Left ventricle myocardium inferior (tissue), 1 donor: ENCODE measurements around the gene ZNF467. TPM values are rescaled to one million over a fixed set of nuclear protein-coding genes. Genes with fewer than 3 reads are reported as not detected.

Source experiments
- DNase-seq: peaks from one replicate; pipeline ENCODE4 v3.0.0-alpha.2; 2020
- H3K27ac ChIP-seq: fragments of 200-600 bp; replicated peaks from 2 replicates; pipeline ENCODE4 v1.8.0; 2021
- H3K27me3 ChIP-seq: fragments of 200-600 bp; 2 replicates; pipeline ENCODE4 v1.8.0; 2021; ENCODE audit warnings: low read depth
- H3K36me3 ChIP-seq: fragments of 200-600 bp; 2 replicates; pipeline ENCODE4 v1.8.0; 2021
- H3K4me1 ChIP-seq: fragments of 200-600 bp; 2 replicates; pipeline ENCODE4 v1.8.0; 2021
- H3K4me3 ChIP-seq: fragments of 200-600 bp; 2 replicates; pipeline ENCODE4 v1.8.0; 2021; ENCODE audit warnings: mild to moderate bottlenecking, moderate library complexity
- H3K9me3 ChIP-seq: fragments of 200-600 bp; replicated peaks from 2 replicates; pipeline ENCODE4 v1.8.0; 2021
- intact Hi-C: fragments of 100-400 bp; cut with micrococcal nuclease; formaldehyde crosslinking; loops from one replicate; pipeline ENCODE4 v1.11.0; 2022
- total RNA-seq: library from RNA; stranded (reverse); fragmentation: NEBNext Ultra II Directional; extraction: Animal tissue kit (Norgen Biotek cat#: 25700); gene quantifications from one replicate; pipeline ENCODE4 v1.2.1, GENCODE V29; 2021
- TF ChIP-seq, protein P1 (sequence below): fragments of 200-600 bp; IDR thresholded peaks from 2 replicates; pipeline ENCODE4 v1.8.0; 2021; ENCODE audit warnings: antibody characterized with exemption, mild to moderate bottlenecking, borderline replicate concordance
- donor health status: DM: no; HTN: yes; CAD: no; lungs with severe emphysema.

The ZNF467 gene
- total RNA-seq, 1 donor from 2014 or later = 5.2 TPM

DNA sequence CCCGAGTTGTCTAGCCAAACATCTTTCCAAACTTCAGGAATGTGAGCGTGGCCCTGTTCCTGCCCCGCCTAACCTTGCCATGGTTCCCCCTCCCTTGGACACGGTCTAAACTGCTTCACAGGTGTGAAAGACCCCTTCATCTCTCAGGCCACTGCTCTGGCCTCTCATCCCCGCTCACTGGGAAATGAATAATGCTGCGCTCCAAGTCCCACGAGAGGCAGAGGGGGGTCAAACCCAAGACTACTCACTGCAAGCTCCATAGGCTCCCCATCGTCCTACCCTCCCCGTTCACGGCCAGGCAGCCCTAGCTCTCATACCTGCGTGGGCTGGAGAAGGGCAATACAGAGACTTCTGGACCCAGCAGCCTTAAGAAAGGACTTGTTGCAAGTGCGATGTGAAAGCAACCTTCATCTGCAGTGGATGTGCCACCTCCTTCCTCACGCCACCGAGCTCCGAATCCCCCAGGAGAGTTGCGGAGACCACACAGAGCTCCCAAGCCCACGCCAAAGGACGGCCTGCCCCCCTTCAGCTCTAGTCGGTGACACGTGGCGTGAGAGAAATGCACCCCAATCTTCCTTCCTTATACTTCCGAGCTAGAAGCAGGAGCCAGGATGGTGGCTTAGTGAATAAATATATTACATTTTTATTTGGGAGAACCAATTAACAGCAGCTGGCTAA, 9.7 kb downstream of the ZNF467 start:
- peaks cover 8% of the 10 kb centered on the region for H3K36me3 ChIP-seq
- no peak overlapping the region for H3K4me3 ChIP-seq
- peaks cover 17% of the 10 kb centered on the region for H3K4me1 ChIP-seq
- no peaks in the 10 kb centered on the region for H3K9me3 ChIP-seq
- no peak for DNase-seq
- H3K27ac ChIP-seq = no peak overlapping the region
- H3K27me3 ChIP-seq = peaks cover 44% of the 10 kb centered on the region
- intact Hi-C loops = no loop called here
- TF ChIP-seq, protein P1, sequence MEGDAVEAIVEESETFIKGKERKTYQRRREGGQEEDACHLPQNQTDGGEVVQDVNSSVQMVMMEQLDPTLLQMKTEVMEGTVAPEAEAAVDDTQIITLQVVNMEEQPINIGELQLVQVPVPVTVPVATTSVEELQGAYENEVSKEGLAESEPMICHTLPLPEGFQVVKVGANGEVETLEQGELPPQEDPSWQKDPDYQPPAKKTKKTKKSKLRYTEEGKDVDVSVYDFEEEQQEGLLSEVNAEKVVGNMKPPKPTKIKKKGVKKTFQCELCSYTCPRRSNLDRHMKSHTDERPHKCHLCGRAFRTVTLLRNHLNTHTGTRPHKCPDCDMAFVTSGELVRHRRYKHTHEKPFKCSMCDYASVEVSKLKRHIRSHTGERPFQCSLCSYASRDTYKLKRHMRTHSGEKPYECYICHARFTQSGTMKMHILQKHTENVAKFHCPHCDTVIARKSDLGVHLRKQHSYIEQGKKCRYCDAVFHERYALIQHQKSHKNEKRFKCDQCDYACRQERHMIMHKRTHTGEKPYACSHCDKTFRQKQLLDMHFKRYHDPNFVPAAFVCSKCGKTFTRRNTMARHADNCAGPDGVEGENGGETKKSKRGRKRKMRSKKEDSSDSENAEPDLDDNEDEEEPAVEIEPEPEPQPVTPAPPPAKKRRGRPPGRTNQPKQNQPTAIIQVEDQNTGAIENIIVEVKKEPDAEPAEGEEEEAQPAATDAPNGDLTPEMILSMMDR = no peak

- DNase-seq = no peak
- Histone ChIP-seq H3K27ac (no peak overlapping the region), H3K4me1 (peaks cover 17% of the 10 kb centered on the region), H3K9me3 (no peaks in the 10 kb centered on the region), H3K4me3 (no peak overlapping the region), H3K36me3 (peaks cover 8% of the 10 kb centered on the region), H3K27me3 (peaks cover 46% of the 10 kb centered on the region)
- TF ChIP-seq, protein P1 = no peak
- intact Hi-C loops = no loop called here
Observed at GRCh38 chr7:149762610-149763009, 10.8 kb downstream of the ZNF467 start.

DNA sequence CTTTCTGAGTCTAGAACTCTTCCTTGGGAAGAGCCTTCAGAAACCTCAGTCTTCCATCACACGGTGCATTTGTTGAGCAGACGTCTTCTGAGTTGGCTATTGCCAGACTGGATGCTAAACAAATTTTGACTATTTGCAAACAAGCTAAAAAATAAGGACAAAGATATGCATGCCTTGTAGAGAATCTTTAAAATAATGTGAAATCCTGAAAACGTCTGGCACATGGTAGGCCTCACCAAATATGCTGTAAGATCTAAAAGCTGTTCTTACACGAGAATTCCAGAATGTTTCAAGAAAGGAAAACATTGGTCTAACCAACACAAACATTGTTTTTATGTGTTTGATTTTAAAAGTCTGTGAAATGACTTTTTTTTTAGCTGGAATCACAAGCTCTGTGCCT, 11.3 kb downstream of the ZNF467 start:
- no peak for DNase-seq
- Histone ChIP-seq H3K36me3 (peaks cover 8% of the 10 kb centered on the region), H3K27ac (no peak overlapping the region), H3K9me3 (no peaks in the 10 kb centered on the region), H3K4me1 (peaks cover 17% of the 10 kb centered on the region), H3K4me3 (no peak overlapping the region), H3K27me3 (peaks cover 41% of the 10 kb centered on the region)
- TF ChIP-seq, protein P1 = no peak
- intact Hi-C loops = no loop called here

GRCh38 chr7:149761307-149761706, 12.1 kb downstream of the ZNF467 start:
- Histone ChIP-seq H3K36me3 (peaks cover 8% of the 10 kb centered on the region), H3K27ac (no peak overlapping the region), H3K4me1 (peaks cover 17% of the 10 kb centered on the region), H3K4me3 (no peak overlapping the region), H3K27me3 (peaks cover 33% of the 10 kb centered on the region), H3K9me3 (no peaks in the 10 kb centered on the region)
- TF ChIP-seq, protein P1 = no peak
- DNase-seq = no peak
- intact Hi-C loops = no loop called here

GRCh38 chr7:149760538-149760937, 12.8 kb downstream of the ZNF467 start:
- TF ChIP-seq, protein P1 = no peak
- no peak overlapping the region for H3K27ac ChIP-seq
- H3K9me3 ChIP-seq = no peaks in the 10 kb centered on the region
- peaks cover 25% of the 10 kb centered on the region for H3K27me3 ChIP-seq
- peaks cover 8% of the 10 kb centered on the region for H3K36me3 ChIP-seq
- H3K4me1 ChIP-seq = peaks cover 12% of the 10 kb centered on the region
- DNase-seq = no peak
- intact Hi-C loops = no loop called here
- H3K4me3 ChIP-seq = no peak overlapping the region
